GM10847 (cell line): ENCODE data around the gene ARHGEF39.
A peak's percentile ranks its signal among the peaks of the same experiment; 100 is the strongest.

Experiments used
- POLR2A ChIP-seq: IDR thresholded peaks from 2 replicates; pipeline ENCODE4 v1.6.1; 2011; ENCODE audit not compliant: insufficient read length; ENCODE audit errors: extremely low read depth

Gene ARHGEF39

GRCh38 chr9:35667939-35668338 is 2.9 kb upstream of the ARHGEF39 start:
- no peak for TF ChIP-seq POLR2A

- TF ChIP-seq POLR2A = no peak
Observed at GRCh38 chr9:35666549-35666948, 1.6 kb upstream of the ARHGEF39 start.

GRCh38 chr9:35666045-35666444 is 1.1 kb upstream of the ARHGEF39 start:
- TF ChIP-seq POLR2A = no peak

GRCh38 chr9:35665471-35665818 is 450 bp upstream of the ARHGEF39 start:
- no peak for TF ChIP-seq POLR2A

- TF ChIP-seq POLR2A = no peak
Observed at GRCh38 chr9:35662437-35662836, 2.6 kb downstream of the ARHGEF39 start.

GRCh38 chr9:35661756-35662350 is 3.1 kb downstream of the ARHGEF39 start:
- no peak for TF ChIP-seq POLR2A

- TF ChIP-seq POLR2A = no peak
Observed at GRCh38 chr9:35660966-35661415, 4.0 kb downstream of the ARHGEF39 start.

- TF ChIP-seq POLR2A = no peak
Observed at GRCh38 chr9:35659340-35659739, 5.7 kb downstream of the ARHGEF39 start.

- TF ChIP-seq POLR2A = no peak
Observed at GRCh38 chr9:35658968-35659220, 6.1 kb downstream of the ARHGEF39 start.

- TF ChIP-seq POLR2A = peak; percentile 89
Observed at GRCh38 chr9:35658137-35658967, 6.6 kb downstream of the ARHGEF39 start, which contains the start of gene CCDC107. Gene CCDC107 (plus strand): TSS chr9:35658292. CDS start chr9:35658380, 88 bp downstream.

GRCh38 chr9:35657546-35658136 is 7.4 kb downstream of the ARHGEF39 start, which contains the start of gene RMRP:
Gene RMRP (minus strand): TSS chr9:35658019.
- no peak for TF ChIP-seq POLR2A

- no peak for TF ChIP-seq POLR2A
Observed at GRCh38 chr9:35656831-35657545, 8.0 kb downstream of the ARHGEF39 start.

GRCh38 chr9:35656348-35656747 is 8.6 kb downstream of the ARHGEF39 start:
- TF ChIP-seq POLR2A = no peak

GRCh38 chr9:35653611-35654010 is 11.4 kb downstream of the ARHGEF39 start:
- no peak for TF ChIP-seq POLR2A

GRCh38 chr9:35652829-35653209 is 12.2 kb downstream of the ARHGEF39 start:
- no peak for TF ChIP-seq POLR2A
